GM12875 (cell line): ENCODE data around the gene SCD5.

ENCODE experiments used
- H3K4me3 ChIP-seq: one replicate; pipeline ENCODE4 v1.5.1; 2011; ENCODE audit warnings: low read depth, low read length, control low read depth
- TF ChIP-seq, protein P1 (sequence below): IDR thresholded peaks from 2 replicates; pipeline ENCODE4 v1.5.1; 2011; ENCODE audit warnings: low read depth, mild to moderate bottlenecking, control low read depth, inconsistent platforms, low read length, moderate library complexity, borderline replicate concordance; ENCODE audit not compliant: insufficient read depth

SCD5 gene

DNA sequence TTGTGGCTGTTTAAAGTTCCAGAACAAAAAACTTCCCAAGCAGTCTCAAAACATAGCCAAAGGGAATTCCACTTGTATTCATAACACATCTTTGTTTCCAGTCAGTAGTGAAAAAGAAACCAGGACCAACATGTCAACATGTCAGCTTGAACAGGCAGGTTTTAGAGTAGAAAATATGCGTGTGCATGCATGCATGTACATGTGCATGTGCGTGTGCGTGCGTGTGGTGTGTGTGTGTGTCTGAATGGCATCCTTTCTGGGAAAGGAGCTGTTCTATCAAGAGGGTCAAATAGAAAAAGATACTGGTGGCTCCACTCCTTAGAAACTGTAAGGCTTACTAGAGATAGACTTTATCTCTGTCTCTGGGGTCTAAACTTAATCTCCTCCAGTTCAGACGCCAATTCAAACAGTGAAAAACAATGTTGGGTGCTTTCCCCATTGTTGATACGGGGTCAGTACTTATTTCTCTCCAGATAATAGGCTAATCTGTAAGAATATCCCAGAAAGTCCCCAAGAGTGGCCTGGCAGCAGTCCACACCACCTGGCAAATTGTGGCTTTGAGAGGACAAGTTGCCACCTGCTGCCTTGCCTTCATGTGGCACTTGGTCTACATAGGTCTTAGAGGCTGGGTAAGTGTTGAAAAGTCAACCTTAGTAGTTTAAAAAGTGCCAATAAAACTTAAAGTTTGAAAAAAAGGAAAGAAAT lies 110.4 kb downstream of the SCD5 start:
- TF ChIP-seq, protein P1, sequence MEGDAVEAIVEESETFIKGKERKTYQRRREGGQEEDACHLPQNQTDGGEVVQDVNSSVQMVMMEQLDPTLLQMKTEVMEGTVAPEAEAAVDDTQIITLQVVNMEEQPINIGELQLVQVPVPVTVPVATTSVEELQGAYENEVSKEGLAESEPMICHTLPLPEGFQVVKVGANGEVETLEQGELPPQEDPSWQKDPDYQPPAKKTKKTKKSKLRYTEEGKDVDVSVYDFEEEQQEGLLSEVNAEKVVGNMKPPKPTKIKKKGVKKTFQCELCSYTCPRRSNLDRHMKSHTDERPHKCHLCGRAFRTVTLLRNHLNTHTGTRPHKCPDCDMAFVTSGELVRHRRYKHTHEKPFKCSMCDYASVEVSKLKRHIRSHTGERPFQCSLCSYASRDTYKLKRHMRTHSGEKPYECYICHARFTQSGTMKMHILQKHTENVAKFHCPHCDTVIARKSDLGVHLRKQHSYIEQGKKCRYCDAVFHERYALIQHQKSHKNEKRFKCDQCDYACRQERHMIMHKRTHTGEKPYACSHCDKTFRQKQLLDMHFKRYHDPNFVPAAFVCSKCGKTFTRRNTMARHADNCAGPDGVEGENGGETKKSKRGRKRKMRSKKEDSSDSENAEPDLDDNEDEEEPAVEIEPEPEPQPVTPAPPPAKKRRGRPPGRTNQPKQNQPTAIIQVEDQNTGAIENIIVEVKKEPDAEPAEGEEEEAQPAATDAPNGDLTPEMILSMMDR, result no peak

DNA sequence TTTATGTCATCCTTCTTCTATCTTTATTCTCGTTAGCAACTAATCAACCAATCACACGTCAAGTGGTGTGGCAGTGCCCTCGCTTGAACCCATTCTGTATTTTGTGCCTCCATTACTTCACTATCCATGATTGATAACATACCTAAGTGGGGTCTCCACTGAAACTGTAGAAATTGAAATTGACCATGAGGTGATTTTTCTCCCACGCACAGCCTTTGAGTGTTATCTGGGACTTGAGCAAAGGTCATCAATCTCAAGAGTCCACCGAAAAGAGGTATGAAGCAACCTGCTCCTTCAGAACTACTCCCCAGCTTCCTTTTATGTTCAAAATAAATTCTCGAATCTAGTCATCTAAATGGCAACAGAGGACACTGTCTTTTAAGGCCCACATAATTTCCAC lies 111.1 kb downstream of the SCD5 start:
- H3K4me3 ChIP-seq, result no peak overlapping the region
- TF ChIP-seq, protein P1, result no peak

More for the DNA sequence above, 110.4 kb downstream of the SCD5 start:
- H3K4me3 ChIP-seq, result no peak overlapping the region

DNA sequence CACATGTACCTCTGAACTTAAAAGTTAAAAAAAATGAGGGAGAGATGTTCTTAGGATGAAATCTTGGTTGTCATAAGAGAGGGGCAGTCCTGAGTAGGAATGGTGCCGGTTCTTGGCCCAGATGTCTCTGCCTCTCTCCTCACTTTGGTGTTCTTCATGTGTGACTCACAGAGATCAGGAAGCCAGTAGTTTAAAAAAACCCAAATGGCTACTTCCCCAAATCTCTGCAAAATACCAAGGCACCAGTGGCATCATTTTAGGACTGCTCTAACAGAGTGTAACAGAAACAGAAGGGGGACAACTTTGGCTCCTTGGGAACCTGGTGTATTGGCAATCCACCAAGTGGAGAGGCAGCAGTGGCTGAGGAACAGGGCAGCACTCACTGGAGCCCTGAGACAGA lies 116.8 kb downstream of the SCD5 start:
- TF ChIP-seq, protein P1, result no peak
- H3K4me3 ChIP-seq, result no peak overlapping the region

DNA sequence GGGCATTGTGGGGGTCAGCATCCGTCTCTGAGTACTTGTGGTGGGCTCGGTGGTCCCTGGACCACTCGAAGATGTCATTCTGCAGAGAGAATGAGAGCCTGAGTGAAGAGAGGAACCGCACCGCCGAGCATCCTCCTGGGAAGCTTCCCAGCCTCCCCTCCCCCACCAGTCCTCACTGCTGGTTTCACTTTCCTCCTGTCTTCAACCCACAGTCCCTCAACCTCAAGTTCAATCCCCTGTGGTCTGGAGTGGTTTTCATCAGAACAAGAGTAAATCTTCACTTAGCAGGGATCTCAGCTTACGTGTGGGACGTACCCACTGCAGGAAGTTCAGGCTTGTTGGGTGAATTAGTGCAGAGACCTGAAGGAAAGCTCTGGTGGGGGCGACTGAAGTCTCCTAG lies 117.8 kb downstream of the SCD5 start:
- H3K4me3 ChIP-seq, result no peak overlapping the region
- TF ChIP-seq, protein P1, result no peak

DNA sequence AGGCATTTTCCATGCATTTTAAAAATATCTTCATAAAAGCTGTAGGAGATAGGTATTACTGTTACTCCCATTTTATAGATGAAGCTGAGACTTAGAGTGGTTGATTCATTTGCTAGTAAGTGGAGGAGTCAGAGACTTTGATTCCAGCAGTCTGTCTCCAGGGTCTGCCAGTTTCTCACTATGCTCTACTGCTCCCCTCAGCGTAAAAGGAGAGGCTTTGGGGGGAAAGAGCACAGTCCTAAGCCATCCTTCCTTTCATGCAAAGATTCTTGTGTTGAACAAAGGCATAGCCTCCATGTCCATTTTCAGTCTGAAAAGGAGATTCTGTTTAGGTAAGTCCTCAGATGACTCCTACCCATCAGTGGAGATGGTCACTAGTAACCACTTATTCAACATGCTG lies 119.1 kb downstream of the SCD5 start:
- TF ChIP-seq, protein P1, result no peak
- no peak overlapping the region for H3K4me3 ChIP-seq

DNA sequence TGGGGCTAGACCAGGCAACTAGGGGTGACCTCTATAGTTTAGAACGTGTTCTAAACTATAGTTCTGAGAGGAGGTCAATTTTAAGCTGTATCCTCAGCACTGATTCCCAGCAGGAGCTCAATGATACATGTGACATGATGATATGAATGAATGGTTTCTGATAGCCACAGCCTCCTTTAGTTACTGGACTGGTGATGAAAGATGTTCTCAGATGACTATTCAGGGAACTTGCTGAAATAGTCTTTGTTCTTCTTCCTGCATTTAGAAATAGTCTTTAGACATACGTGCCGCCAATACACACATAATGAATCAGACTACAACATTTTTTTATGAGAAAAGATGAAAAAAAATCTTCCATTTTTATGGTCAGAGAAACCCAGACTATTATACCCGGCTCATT lies 120.5 kb downstream of the SCD5 start:
- no peak overlapping the region for H3K4me3 ChIP-seq
- TF ChIP-seq, protein P1, result no peak

DNA sequence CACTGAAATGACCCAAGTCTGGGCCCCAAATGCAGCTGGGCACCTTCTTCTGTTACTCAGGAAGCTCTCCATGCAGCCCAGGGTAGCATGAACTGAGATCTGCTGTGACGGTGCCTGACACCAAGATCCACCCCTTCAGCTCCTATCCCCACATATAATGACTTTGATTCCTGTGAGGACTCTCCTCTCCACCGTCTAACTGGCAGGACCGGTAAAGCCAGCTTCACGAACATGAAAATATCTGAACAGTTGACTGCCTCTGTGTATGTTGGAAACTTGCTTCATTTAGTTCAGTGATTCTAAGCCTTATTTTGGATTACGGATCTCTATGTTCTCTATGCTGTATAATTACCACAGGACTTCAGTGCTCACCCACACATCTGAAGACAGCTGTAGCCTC lies 121.3 kb downstream of the SCD5 start:
- H3K4me3 ChIP-seq, result no peak overlapping the region
- TF ChIP-seq, protein P1, result no peak
